GM18505 (cell line): ENCODE results near the gene FN1.
A peak's percentile ranks its signal among the peaks of the same experiment; 100 is the strongest.

Experiments
- ATAC-seq: cut with Tn5 transposase; IDR thresholded peaks from one replicate; pipeline ENCODE4 v1.9.1; 2021; ENCODE audit not compliant: unreplicated experiment
- POLR2A ChIP-seq: IDR thresholded peaks from 4 replicates; pipeline ENCODE4 v1.6.1; 2011; ENCODE audit warnings: borderline replicate concordance; ENCODE audit not compliant: insufficient read depth, insufficient read length; ENCODE audit errors: extremely low read depth

Gene FN1

DNA sequence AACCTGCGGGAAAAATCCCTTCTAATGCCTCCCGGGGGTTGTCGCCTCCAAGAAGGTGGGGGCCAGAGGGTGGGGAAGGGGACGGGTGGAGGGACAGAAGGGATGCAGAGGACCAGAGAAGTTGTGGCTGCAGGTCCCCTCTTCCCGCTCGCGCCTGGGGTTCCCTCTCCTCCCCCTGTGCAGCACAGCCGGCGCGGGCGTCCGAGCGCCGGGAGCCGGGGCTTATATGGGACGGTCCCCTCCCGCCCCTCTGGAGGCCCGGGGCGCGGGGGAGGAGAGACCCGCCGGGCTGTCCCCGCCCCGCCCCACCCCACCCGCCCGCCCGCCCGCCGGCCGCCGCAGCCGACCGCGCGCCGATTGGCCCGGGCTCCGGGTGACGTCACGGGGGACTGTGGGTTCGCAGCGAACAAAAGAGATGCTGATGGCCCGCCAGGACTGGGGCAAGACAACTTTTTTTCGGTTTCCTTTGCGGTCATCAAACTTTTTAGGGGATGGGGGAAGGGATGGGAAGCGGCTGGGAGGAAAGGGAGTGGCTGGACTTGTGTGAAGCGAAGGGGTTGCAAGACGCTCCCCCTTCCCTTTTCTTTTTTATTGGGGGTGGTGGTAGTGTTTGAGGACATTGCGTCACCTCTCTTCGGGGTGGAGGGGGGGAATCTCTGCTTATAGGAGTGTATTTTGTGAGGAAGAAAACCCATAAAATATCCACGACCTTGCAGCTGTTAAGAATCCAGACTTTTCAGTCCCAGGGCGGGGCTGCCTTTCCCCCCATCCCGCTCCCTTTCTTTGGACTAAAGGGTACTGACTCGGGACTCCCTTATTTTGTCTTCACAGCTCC is at the start of gene FN1:
Gene FN1, minus strand, starts transcription at position 199 of the 835 bp plus-strand sequence. CDS start 266 bp downstream, outside the sequence.
- no peak for TF ChIP-seq POLR2A
- peak; percentile 82 for ATAC-seq

GRCh38 chr2:215485032-215485431 is 49.2 kb upstream of the FN1 start:
- ATAC-seq = no peak
- TF ChIP-seq POLR2A = no peak

- no peak for ATAC-seq
- TF ChIP-seq POLR2A = no peak
Measured at GRCh38 chr2:215484570-215484969, 48.7 kb upstream of the FN1 start.

GRCh38 chr2:215483431-215483830 is 47.6 kb upstream of the FN1 start:
- no peak for ATAC-seq
- TF ChIP-seq POLR2A = no peak

GRCh38 chr2:215479536-215480240 is 43.8 kb upstream of the FN1 start:
- TF ChIP-seq POLR2A = no peak
- no peak for ATAC-seq

- TF ChIP-seq POLR2A = no peak
- no peak for ATAC-seq
Measured at GRCh38 chr2:215479121-215479520, 43.3 kb upstream of the FN1 start.

GRCh38 chr2:215476424-215476823 is 40.6 kb upstream of the FN1 start:
- no peak for ATAC-seq
- no peak for TF ChIP-seq POLR2A

- no peak for ATAC-seq
- no peak for TF ChIP-seq POLR2A
Measured at GRCh38 chr2:215466097-215466909, 30.4 kb upstream of the FN1 start.

GRCh38 chr2:215465256-215465655 is 29.4 kb upstream of the FN1 start:
- no peak for TF ChIP-seq POLR2A
- no peak for ATAC-seq

DNA sequence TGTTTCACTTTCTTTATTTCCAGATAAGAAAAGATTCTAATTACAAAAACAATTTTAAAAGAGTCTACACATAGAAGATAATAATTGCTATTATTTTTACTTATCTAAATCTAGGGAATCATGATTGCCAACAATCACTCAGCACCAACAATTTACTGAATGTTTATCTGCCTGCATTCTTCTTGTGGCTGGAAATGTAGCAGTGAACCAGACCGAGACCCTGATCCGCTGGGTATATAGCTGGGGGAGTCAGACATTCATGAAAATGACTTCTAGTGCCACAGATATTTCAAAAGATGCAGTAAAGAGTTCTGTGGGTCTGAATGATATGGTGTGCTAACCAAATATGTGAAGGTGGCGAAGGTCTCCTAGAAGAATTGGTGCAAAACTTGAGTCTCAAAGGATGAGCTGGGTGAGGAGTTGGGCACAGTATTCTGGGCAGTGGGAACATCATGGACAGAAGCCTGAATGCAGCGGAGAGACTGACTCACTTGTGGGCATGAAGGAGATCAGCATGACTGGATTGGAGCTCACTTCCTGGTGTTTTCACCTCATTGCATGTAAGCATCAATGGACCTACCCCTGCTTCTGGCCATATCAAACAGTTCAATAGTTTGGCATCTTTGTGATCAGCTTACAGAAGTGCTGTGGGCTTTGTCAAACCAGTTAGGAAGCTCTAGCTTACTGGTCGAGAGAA is 26.1 kb upstream of the FN1 start:
- no peak for TF ChIP-seq POLR2A

DNA sequence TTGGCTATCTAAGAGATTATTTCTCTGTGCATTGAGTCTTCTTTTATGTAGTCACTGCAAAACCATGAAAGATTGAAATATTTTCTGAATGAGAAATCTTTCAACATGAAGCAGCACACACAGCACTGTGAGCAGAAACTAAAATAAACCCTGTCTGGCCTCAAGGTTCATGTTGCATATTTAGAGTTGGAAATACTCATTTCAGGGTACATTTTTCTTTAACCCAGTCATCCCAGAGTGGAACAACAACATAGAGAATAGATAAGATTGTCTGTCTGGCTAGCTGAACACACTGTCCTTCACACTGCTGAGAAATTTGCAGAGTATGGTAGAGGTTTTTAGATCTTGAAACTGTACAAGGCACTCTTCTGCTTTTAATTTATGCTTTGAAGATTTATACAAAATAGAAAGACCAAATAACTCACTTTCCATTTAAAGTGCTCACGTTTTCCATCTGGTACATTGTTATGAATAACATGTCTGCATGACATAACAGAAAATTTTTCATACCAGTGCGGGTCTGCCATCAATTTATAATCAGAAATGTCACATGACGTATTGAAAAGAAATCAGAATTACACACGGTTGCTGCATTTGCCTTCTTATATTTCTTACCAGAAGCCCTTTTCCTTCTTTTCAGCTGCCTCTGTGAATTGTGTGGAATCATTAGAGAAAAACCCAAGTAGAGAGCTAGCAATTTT is 25.0 kb upstream of the FN1 start:
- no peak for ATAC-seq
- no peak for TF ChIP-seq POLR2A

More for the DNA sequence above, 26.1 kb upstream of the FN1 start:
- no peak for ATAC-seq

GRCh38 chr2:215455958-215456357 is 20.1 kb upstream of the FN1 start:
- ATAC-seq = no peak
- TF ChIP-seq POLR2A = no peak
